Stimulated activated CD4-positive, alpha-beta T cell treated with anti-CD3 and anti-CD28 coated beads, TNF-alpha, amount 100 ng/mL, for 4 hours (primary cell): ENCODE results near the gene HSF2BP.
"Not testable (repeated sequence)": the region's sequence is repeated elsewhere in the genome, so short reads cannot be mapped to it uniquely, and the experiment has no call there.

Source experiments
- DNase-seq, 3 experiments: peaks; one replicate each; pipeline ENCODE4 v3.0.0-alpha.2; 2020; ENCODE audit warnings: low read depth in 3 of 3

The HSF2BP gene

DNA sequence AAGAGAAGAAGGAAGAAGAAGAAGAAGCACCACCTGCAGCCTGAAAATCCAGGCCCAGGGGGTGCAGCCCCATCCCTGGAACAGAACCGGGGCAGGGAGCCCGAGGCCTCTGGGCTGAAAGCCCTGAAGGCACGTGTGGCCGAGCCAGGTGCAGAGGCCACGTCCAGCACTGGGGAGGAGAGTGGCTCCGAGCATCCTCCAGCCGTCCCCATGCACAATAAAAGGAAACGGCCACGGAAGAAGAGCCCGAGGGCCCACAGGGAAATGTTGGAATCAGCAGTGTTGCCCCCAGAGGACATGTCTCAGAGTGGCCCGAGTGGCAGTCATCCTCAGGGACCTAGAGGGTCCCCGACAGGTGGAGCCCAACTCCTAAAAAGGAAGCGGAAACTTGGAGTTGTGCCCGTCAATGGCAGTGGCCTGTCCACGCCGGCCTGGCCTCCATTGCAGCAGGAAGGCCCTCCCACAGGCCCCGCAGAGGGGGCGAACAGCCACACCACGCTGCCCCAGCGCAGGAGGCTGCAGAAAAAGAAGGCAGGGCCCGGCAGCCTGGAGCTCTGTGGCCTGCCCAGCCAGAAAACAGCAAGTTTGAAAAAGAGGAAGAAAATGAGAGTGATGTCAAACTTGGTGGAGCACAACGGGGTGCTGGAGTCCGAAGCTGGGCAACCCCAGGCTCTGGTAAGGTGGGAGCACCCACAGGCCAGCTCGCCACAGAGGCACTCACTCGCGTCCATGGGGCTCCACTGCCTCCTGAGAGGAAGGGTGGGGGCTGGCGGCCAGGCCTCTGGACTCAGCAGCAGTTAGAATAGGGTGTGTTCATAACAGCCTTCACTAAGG lies 28.5 kb upstream of the HSF2BP start:
- DNase-seq, result no peak

DNA sequence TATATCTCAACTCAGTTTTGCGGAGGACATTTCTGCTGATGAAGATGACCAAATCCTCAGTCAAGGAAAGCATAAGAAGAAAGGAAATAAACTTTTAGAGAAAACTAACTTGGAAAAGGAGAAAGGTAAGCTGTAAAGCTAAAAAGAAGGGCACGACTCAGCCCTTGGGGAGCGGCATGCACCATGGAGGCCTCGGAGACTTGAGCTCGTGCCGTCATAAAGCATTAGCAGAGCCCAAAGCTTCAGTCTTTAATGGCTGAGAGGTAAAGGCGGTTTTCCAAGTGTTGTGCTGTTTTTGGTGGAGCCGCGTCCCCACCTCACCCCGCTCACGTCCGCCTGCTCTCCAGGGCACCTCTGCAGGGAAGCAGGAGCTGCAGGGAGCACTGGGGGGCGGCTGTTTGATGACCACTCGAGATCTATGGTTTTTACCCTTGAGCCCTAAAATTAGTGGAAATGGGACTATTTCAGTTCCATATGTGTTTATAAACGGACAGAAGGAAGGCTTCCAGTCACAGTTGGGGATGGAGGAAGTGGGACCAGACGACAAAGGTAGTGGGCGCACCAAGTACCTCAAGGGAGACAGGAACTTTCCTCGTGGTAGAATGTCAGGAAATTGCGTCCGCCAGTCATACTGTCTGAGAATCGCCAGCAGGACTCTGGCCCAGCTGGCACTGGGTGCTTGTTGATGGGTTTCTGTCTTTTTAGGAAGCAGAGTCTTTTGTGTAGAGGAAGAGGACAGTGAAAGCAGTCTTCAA lies 27.7 kb upstream of the HSF2BP start:
- no peak for DNase-seq

DNA sequence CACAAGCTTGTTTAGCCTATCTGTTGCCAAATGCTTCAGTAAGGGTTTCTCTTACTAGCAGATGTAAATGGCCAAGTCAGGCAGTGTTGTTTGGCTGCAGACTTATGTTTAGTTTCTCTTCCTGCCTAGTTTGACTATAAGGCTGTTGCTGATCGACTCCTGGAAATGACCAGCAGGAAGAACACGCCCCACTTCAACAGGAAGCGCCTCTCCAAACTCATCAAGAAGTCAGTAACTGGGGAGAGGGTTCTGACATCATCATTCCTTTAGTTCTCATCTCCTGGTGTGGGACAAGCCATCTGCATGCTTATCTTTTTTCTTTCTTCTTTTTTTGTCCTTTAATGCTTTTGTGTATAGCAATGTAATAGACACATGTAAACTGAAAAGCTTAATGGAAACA lies 25.1 kb upstream of the HSF2BP start:
- no peak for DNase-seq

DNA sequence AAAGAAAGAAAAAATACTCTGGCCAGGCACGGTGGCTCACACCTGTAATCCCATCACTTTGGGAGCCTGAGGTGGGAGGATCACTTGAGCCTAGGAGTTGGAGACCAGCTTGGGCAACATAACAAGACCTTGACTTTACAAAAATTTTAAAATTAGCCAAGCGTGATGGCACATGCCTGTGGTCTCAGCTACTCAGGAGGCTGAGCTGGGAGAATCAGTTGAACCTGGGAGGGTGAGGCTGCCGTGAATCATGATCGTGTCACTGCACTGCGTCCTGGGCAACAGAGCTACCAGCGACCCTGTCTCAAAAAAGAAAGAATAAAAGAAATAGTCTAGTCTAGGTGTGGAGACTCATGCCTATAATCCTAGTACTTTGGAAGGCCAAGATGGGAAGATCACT lies 22.4 kb upstream of the HSF2BP start:
- DNase-seq, result no peak

DNA sequence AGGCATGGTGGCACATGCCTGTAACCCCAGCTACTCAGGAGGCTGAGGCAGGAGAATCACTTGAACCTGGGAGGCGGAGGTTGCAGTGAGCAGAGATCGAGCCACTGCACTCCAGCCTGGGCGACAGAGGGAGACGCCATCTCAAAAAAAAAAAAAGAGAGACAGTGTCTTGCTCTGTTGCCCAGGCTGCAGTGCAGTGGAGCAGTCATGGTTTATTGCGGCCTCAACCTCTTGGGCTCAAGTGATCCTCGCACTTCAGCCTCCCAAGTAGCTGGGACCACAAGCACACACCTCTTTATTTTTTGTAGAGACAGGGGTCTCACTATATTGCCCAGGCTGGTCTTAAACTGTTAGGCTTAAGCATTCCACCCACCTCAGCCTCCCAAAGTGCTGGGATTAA lies 21.1 kb upstream of the HSF2BP start:
- not testable (repeated sequence) for DNase-seq

DNA sequence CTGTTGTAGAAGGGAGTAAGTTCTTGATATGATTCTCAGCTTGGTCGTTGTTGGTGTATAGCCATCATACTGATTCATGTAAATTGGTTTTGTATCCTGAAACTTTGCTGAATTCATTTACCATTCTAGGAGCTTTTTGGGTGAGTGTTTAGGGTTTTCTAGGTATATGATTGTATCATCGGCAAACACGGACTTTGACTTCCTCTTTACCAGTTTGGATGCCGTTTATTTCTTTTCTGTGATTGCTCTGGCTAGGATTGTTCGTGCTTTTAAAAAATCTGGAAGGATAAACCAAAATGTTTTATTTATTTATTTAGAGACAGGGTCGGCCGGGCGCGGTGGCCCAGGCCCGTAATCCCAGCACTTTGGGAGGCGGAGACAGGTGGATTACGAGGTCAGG lies 20.7 kb upstream of the HSF2BP start:
- no peak for DNase-seq

DNA sequence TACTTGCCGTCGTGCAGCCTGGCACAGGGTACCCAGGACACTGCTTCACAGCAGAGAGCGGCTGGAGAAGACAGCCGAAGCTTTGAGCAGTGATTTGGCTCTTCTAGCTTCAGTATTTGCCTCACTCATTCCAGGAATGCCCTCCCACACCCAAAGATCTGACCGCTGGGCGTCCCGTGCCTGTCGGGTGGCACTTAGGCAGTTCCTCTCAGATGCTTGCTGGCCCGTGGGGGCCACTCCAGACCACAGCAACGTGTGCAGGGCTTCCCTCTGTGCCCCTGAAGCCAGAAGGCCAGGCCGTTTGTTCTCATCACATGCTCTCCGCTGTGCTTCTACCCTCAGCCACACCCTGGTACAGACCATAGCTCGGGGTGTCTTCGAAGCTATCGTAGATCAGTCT lies 17.1 kb upstream of the HSF2BP start:
- DNase-seq, result no peak

DNA sequence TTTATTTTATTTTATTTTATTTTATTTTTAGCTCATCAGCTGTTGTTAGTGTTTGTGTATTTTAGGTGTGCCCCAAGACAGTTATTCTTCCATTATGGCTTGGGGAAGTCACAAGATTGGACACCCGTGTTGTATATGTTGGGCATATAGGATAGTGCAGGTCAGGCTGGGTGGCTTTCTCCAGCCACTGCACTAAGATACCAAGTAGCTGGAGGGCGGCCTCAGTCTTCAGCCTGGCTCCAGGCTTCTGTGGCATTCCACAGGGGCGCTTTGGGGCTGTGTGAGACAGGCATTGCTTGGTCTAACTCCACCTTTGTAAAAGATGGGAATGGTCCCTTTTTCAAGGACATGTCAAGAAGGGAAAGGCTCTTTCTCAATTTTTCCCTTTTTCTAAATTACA lies 16.6 kb upstream of the HSF2BP start:
- DNase-seq, result no peak

DNA sequence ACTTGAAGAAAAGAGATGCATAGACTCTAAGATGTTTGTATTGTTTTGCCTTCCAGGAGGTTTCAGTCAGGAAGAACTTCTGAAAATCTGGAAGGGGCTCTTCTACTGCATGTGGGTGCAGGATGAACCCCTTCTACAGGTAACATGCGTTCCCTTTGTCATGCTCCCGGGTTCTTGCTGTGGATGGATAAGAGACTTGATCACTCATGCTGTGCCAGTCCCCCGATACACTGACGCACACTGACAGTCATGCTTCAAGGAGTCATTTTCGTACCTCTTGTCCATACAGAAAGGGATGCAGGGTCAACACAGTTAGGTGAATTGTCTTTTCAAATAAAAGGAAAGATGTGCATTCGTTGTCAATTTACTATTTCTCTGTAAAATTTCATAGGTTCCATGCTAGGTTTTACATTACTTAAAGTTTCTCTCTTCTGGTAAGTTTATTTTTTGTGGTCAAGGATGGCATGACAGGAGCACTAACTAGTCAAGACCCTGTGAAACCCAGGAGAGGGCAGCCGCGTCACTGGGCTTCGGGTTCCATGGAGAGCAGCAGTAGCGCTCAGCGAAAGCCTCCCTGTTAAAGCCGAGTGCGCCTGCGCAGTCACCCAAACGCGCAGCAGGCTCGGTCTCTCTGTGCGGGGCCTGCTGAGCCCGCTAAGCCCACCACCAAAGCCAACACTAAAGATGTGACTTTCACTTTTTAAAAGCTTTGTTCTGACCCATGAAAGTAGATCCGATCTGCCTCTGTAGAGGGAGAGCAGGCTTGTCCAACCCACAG lies 10.7 kb upstream of the HSF2BP start:
- no peak for DNase-seq

DNA sequence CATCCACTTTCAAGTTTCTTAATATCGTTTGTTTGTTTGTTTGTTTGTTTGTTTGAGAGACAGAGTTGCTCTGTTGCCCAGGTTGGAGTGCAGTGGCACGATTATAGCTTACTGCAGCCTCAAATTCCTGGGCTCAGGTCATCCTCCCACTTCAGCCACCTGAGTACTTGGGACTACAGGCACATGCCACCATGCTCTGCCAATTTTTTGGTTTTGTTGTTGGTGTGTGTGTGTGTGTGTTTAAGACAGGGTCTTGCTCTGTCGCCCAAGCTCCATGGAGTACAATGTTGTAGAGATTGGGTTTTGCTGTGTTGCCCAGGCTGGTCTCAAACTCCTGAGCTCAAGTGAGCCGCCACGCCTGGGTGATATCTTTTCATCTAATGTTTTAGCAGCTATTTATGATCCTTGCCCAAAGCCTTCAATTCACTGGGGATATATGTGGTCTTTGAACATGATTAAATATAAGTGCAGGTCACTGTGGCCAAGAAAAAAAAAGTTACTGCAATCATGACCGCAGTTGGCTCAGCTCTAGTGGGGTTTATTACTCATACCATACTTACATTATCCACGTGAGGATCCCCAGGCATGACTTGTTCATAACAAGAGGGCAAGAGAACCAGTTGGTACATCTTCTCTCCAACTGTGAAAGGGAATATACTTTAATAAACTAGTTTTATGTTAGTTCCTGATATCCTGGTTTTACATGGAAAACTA lies 8.1 kb upstream of the HSF2BP start:
- no peak for DNase-seq

DNA sequence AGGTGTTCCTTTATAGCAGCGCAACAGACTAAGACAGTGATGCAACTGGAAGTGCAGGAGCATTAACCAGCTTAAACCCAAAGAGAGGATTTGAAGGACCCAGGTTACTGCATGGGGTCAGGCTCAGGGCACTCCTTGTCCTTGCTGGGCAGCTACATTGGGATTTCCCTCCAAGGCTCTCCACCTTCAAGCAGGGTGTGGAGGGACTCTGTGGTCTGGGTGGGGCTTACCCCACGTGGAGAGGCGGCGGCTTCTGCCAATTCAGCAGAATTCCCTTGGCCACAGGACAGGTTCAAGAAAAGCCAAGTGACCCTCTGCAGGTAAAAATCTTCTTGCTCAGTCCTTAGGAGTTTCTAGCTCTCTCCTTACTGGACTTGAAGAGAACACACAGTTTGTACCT lies 6.6 kb upstream of the HSF2BP start:
- no peak for DNase-seq

DNA sequence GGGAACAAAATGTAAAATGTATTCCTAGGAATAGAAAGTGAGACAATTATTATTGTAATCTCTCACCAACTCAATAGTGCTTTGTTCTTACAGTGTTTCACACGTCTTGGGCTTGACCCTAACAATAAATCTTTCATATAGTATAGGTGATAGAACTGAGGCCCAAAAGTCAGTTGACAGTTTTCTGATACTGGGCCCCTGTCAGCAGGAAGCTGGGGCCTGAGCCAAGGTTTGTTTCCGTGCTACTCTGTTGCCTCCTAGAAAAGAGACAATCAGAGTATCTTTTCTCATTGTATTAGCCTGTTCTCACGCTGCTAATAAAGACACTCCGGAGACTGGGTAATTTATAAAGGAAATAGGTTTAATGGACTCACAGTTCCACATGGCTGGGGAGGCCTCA lies 5.1 kb upstream of the HSF2BP start:
- DNase-seq, result no peak

DNA sequence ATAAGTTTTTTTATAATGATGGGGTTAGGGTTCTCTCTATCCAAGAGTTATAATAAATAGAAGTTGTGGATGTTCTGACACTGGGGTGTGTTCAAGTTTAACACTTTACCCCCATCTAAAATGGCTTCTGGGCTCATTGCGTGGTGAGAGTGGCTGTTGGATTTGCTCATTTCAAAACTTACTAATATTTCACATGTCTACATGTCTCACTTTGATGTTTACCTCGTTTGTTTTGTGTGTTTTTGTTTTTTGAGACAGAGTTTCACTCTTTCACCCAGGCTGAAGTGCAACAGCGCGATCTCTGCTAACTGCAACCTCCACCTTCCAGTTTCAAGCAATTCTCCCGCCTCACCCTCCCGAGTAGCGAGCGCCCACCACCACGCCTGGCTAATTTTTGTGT lies 3.7 kb upstream of the HSF2BP start:
- DNase-seq, result no peak

DNA sequence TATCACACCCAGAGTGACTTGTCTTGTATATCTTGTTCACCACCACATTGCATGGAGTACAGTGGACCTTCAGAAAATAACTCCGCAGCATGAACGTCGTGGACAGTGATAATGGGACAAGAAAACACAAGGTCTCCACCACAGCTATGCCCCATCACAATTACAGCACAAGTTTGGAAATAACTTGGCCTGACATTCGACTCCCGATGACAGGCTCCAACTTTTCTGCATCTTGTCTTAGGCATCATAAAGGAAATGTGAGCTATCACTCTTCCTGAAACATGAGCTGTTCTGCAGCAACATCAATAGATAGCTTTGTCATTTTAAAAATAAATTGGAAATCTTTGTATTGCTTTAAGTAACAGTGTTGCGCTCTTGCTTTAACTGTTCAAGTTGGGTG lies 3.0 kb upstream of the HSF2BP start:
- DNase-seq, result no peak

DNA sequence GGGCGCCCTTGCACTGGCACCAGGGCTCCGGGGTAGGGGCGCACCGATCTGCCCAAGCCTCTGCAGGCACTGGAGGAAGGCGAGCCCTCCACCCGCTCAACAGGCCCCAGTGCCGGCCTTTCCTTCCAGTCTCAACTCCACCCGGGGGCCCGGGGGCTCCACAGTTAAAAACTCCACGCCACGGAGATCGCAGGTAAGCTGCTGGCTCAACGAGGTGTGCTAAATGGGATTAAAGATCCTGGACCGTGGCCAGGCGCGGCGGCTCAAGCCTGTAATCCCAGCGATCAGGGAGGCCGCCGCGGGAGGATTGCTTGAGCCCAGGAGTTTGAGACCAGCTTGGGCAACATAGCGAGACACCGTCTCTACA lies 536 bp downstream of the HSF2BP start:
- DNase-seq, result no peak

DNA sequence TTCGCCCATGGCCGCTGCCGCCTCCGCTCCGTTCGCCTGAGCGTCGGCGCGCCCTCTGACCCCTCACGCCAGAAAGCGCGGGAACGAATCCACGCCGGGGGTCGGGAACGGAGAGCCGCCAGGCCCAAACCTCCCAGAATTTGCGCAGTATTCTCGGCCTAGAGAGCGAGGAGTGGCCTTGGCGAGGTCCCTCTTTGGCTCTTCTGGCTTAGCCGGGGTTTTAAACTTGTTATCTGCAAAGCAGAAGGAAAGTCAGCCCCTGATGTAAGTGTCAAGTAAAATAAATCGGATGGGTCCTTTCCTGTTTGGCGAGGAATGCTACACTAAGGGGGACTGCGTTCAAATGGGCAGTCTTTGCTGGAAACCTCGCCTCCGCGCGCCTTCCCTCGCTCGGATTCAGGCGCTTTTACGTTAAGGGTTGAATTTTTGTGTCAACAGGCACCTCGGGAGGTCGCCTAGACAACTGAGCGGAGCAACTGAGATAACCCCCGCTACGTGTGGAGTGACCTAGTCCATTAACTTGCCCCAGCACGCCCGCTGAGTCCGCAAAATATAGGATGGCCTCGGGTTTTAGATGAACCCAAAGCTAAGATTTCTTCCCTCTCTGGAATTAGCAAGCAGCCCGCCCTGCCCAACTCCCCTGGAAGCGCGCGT lies 1.1 kb downstream of the HSF2BP start:
- DNase-seq, result no peak

DNA sequence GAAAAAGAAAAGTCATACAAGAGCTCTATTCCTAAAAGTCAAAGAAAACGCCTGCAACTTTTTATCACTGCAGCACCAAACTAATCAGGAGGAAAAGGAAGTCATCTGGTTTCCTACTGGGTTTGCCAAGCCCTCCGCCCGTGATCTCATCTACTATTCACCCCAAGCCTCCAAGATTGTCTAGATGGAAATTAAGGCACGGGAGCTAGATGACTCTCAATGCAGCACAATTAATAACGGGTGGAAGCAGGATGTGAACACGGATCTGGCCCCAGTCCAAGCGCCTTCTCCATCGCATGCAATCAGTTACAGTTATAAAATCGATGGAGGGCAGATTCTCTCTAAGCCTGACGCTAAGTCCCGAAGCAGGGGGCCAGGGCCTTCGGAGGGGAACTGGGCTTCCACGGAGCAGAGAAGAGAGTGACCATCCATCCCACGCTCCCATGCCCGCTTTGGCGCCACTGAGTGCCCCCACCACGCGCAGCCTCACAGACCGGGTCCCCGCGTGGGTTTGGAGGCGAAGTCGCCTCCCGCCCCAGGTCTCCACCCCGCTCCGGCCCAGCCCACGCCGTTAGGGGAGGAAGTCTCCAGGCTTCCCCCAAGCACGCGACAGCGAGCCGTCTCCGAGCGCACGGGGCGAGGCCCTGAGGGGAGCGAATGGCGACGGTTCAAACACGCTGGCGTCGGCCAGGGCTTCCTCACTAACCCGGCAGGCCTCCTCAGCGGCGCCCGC lies 1.8 kb downstream of the HSF2BP start:
- no peak for DNase-seq

DNA sequence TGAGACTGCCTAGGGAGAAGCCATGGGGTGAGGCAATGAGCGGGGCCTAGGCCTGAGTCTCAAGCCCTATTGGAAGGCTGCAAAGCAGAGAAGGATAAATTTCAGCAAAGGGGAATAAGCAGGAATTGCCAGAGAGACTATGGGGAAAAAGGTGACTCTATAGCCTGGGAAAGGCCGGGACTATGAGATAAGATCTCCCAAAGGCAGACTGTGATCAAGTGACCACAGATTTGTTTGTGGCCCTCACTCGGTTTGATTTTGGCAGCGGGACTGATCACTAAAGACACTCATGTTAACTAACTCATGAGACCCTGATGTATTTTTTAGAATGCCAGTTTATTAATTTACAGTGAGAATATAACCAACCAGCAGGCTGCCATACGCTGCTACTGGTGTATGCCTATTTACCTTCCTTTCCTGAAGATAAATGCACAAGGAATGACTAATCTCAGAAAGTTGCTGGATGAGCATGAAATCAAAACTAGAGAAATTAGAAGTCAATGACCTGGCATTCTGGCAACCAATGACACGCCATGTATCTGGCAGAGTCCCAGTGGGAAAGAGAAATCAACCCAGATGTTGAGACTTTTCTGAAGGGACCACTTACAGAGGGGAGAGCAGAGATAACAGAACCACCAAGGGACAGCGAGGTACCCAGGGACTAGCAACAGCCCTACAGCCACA lies 4.3 kb downstream of the HSF2BP start:
- DNase-seq, result no peak

DNA sequence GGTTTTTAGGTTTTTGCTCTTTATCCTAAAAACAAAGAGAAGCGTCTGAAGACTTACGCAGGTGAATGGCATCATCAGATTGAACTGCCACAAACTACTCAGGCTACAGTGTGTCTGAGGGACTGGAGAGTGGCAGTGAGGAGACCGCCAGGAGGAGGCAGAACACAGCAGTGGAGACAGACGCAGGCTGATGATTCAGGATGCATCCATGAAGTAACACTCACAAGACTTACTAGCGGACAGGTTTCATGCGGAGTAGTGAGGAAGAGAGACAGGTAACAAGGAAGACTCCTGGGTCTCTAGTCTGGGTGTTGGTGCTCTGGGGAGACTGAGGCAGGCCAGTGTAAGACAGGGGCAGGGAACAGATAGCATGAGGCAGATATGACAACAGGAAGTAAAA lies 5.7 kb downstream of the HSF2BP start:
- DNase-seq, result no peak

DNA sequence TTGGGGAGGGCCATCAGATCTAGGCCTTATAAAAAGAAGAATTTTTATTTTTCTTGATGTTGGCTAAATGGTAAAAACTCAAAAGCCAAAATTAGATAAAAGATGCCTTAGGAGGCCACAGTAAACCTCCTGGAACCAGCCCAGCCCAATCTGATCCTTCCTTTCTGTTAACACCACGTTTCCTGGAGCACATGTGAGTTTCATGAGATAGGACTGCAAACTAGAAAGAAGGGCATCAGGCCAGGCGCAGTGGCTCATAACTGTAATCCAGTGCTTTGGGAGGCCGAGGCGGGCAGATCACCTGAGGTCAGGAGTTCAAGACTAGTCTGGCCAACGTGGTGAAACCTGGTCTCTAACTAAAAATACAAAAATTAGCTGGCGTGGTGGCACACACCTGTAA lies 6.7 kb downstream of the HSF2BP start:
- DNase-seq, result no peak
